ENCODE measurements around the gene LIPT2. TPM values are rescaled to one million over a fixed set of nuclear protein-coding genes. Genes with fewer than 3 reads are reported as not detected.
"Not testable (repeated sequence)": the region's sequence is repeated elsewhere in the genome, so short reads cannot be mapped to it uniquely, and the experiment has no call there.

Gene LIPT2
- total RNA-seq, 1 experiment from 2014 or later: 14.4 TPM

- Mint-ChIP-seq H3K4me3 (ENCODE audit: unreplicated experiment) (no peak overlapping the region), H3K27me3 (ENCODE audit: insufficient read depth, unreplicated experiment) (peaks cover 10% of the 10 kb centered on the region), H3K27ac (ENCODE audit: unreplicated experiment) (no peak overlapping the region), H3K9me3 (ENCODE audit: unreplicated experiment) (peaks cover 7% of the 10 kb centered on the region), H3K36me3 (ENCODE audit: insufficient read depth, unreplicated experiment) (no peaks in the 10 kb centered on the region), H3K4me1 (ENCODE audit: low read depth, unreplicated experiment) (no peaks in the 10 kb centered on the region)
- no peaks in the 10 kb centered on the region for H3K36me3 ChIP-seq (ENCODE audit: control insufficient read depth, insufficient read depth, low read length)
- TF ChIP-seq CTCF (IDR thresholded peaks at IDR 0.05; ENCODE audit: insufficient read depth in 1 of 2, low read depth in 1 of 2, low read length in 1 of 2, severe bottlenecking in 1 of 2, unreplicated experiment in 1 of 2): no peak
- ChIA-PET CTCF (no interaction called here), POLR2A (interaction anchor here (1.0 kb wide), 1 partner anchor 26 kb away, joined by 4 read pairs; the partner anchor contains the start of gene LIPT2)
- no peaks in the 10 kb centered on the region for H3K9me3 ChIP-seq
- intact Hi-C loops (cut with micrococcal nuclease; ENCODE audit: unreplicated experiment): no loop called here
- H3K27me3 ChIP-seq (replicated peaks; ENCODE audit: control insufficient read depth, insufficient read depth, low read length): no peaks in the 10 kb centered on the region; the same call in 1 of the 2 replicates
- H3K4me1 ChIP-seq: no peaks in the 10 kb centered on the region
- BruUV-seq (replicated peaks): no TSS peak
- DNase-seq: no peak
- no peak overlapping the region for H3K4me3 ChIP-seq (ENCODE audit: low read depth, low read length)
These were observed 26.2 kb upstream of the LIPT2 start for GRCh38 chr11:74519710-74520109.

GRCh38 chr11:74517592-74517991 lies 24.1 kb upstream of the LIPT2 start:
- H3K27ac Mint-ChIP-seq (ENCODE audit: unreplicated experiment); intact Hi-C loops (cut with micrococcal nuclease; ENCODE audit: unreplicated experiment); H3K36me3 ChIP-seq (ENCODE audit: control insufficient read depth, insufficient read depth, low read length); DNase-seq; H3K36me3 Mint-ChIP-seq (ENCODE audit: insufficient read depth, unreplicated experiment); H3K4me1 ChIP-seq; CTCF ChIA-PET; BruUV-seq (replicated peaks); H3K27me3 ChIP-seq (replicated peaks; ENCODE audit: control insufficient read depth, insufficient read depth, low read length); H3K4me1 Mint-ChIP-seq (ENCODE audit: low read depth, unreplicated experiment); POLR2A ChIA-PET; H3K4me3 ChIP-seq (ENCODE audit: low read depth, low read length); H3K9me3 ChIP-seq; H3K4me3 Mint-ChIP-seq (ENCODE audit: unreplicated experiment): not testable (repeated sequence)
- Mint-ChIP-seq H3K27me3 (ENCODE audit: insufficient read depth, unreplicated experiment) (peaks cover 13% of the 10 kb centered on the region), H3K9me3 (ENCODE audit: unreplicated experiment) (peaks cover 11% of the 10 kb centered on the region)

- CTCF ChIA-PET: no interaction called here
- no peaks in the 10 kb centered on the region for H3K36me3 Mint-ChIP-seq (ENCODE audit: insufficient read depth, unreplicated experiment)
- no peaks in the 10 kb centered on the region for H3K36me3 ChIP-seq (ENCODE audit: control insufficient read depth, insufficient read depth, low read length)
- TF ChIP-seq CTCF (IDR thresholded peaks at IDR 0.05; ENCODE audit: insufficient read depth in 1 of 2, low read depth in 1 of 2, low read length in 1 of 2, severe bottlenecking in 1 of 2, unreplicated experiment in 1 of 2): no peak
- no peak overlapping the region for H3K4me3 Mint-ChIP-seq (ENCODE audit: unreplicated experiment)
- no TSS peak for BruUV-seq (replicated peaks)
- H3K4me3 ChIP-seq (ENCODE audit: low read depth, low read length): no peak overlapping the region
- H3K4me1 ChIP-seq: no peaks in the 10 kb centered on the region
- H3K4me1 Mint-ChIP-seq (ENCODE audit: low read depth, unreplicated experiment): no peaks in the 10 kb centered on the region
- H3K27ac Mint-ChIP-seq (ENCODE audit: unreplicated experiment): no peak overlapping the region
- intact Hi-C loops (cut with micrococcal nuclease; ENCODE audit: unreplicated experiment): no loop called here
- peaks cover 6% of the 10 kb centered on the region for H3K9me3 ChIP-seq
- POLR2A ChIA-PET: no interaction called here
- H3K27me3 Mint-ChIP-seq (ENCODE audit: insufficient read depth, unreplicated experiment): no peaks in the 10 kb centered on the region
- no peak for DNase-seq
- H3K9me3 Mint-ChIP-seq (ENCODE audit: unreplicated experiment): no peaks in the 10 kb centered on the region
- no peaks in the 10 kb centered on the region for H3K27me3 ChIP-seq (replicated peaks; ENCODE audit: control insufficient read depth, insufficient read depth, low read length)
These were observed 14.1 kb upstream of the LIPT2 start for GRCh38 chr11:74507582-74507981.

GRCh38 chr11:74506823-74507222 lies 13.3 kb upstream of the LIPT2 start:
- Histone ChIP-seq H3K9me3 (peaks cover 10% of the 10 kb centered on the region), H3K4me3 (ENCODE audit: low read depth, low read length) (no peak overlapping the region), H3K27me3 (replicated peaks; ENCODE audit: control insufficient read depth, insufficient read depth, low read length) (no peaks in the 10 kb centered on the region), H3K36me3 (ENCODE audit: control insufficient read depth, insufficient read depth, low read length) (no peaks in the 10 kb centered on the region), H3K4me1 (no peaks in the 10 kb centered on the region)
- intact Hi-C loops (cut with micrococcal nuclease; ENCODE audit: unreplicated experiment): no loop called here
- no peak overlapping the region for H3K4me3 Mint-ChIP-seq (ENCODE audit: unreplicated experiment)
- DNase-seq: no peak
- CTCF ChIA-PET: interaction anchor here (0.7 kb wide), 1 partner anchor 365 kb away, joined by 3 read pairs; no protein-coding TSS in a partner anchor
- BruUV-seq (replicated peaks): no TSS peak
- POLR2A ChIA-PET: interaction anchor here (0.8 kb wide), 1 partner anchor 14 kb away, joined by 3 read pairs; no protein-coding TSS in a partner anchor
- H3K4me1 Mint-ChIP-seq (ENCODE audit: low read depth, unreplicated experiment): no peaks in the 10 kb centered on the region
- H3K27me3 Mint-ChIP-seq (ENCODE audit: insufficient read depth, unreplicated experiment): no peaks in the 10 kb centered on the region
- no peak for TF ChIP-seq CTCF (IDR thresholded peaks at IDR 0.05; ENCODE audit: insufficient read depth in 1 of 2, low read depth in 1 of 2, low read length in 1 of 2, severe bottlenecking in 1 of 2, unreplicated experiment in 1 of 2)
- no peaks in the 10 kb centered on the region for H3K36me3 Mint-ChIP-seq (ENCODE audit: insufficient read depth, unreplicated experiment)
- no peak overlapping the region for H3K27ac Mint-ChIP-seq (ENCODE audit: unreplicated experiment)
- H3K9me3 Mint-ChIP-seq (ENCODE audit: unreplicated experiment): peaks cover 4% of the 10 kb centered on the region
